Bronchial smooth muscle cell (primary cell): ENCODE results near the gene SLC25A23. TPM values are rescaled to one million over a fixed set of nuclear protein-coding genes. Genes with fewer than 3 reads are reported as not detected.

Source experiments
- total RNA-seq: library from RNA; depleted of rRNA; stranded (reverse); fragments of >200 nt; gene quantifications from 2 replicates; pipeline ENCODE4 v1.2.1, GENCODE V29; 2014

Gene SLC25A23
- total RNA-seq, result 14.2 and 22.9 TPM in 2 replicates

DNA sequence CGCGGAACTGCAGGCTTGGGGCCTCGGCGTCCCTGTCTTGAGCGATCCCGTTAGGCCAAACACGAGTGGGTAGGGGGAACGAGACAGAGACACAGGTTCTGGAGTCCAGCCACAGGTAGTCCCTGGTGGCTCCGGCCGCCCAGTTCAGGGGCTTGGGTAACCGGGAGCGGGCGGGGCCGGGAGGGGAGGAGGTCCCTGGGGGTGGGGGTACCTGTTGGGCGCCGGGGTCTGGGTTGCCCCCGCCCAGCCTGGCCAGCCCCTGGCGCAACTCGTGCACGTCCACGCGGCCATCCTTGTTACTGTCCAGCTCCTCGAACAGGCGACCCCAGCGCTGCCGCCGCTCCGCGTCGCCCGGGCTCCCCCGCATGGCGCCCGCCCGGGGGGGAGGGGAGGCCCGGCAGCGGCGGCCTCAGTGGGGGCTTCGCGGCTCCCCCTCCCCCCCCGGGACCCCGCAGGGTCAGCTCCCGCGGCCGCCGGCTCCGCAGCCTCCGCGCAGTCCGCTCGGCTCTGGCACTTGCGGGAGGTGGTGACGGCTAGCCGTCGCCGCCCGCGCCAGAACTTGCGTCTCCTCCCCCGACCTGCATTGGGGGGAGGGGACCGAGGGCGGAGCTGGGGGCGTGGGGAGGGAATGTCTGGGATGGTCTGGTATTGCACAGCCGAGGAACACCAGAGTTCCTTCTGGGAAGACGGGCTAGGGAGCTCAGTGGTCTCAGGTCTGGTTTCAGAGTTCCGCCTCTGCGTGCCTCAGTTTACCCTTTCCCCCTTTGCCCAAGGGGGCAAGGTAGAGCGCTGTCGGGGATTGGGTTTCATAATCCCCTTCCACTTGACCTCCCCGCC is at the start of gene SLC25A23:
Gene SLC25A23 (minus strand): TSS at position 531 of the 837 bp plus-strand sequence. CDS start 164 bp downstream, at position 367.

DNA sequence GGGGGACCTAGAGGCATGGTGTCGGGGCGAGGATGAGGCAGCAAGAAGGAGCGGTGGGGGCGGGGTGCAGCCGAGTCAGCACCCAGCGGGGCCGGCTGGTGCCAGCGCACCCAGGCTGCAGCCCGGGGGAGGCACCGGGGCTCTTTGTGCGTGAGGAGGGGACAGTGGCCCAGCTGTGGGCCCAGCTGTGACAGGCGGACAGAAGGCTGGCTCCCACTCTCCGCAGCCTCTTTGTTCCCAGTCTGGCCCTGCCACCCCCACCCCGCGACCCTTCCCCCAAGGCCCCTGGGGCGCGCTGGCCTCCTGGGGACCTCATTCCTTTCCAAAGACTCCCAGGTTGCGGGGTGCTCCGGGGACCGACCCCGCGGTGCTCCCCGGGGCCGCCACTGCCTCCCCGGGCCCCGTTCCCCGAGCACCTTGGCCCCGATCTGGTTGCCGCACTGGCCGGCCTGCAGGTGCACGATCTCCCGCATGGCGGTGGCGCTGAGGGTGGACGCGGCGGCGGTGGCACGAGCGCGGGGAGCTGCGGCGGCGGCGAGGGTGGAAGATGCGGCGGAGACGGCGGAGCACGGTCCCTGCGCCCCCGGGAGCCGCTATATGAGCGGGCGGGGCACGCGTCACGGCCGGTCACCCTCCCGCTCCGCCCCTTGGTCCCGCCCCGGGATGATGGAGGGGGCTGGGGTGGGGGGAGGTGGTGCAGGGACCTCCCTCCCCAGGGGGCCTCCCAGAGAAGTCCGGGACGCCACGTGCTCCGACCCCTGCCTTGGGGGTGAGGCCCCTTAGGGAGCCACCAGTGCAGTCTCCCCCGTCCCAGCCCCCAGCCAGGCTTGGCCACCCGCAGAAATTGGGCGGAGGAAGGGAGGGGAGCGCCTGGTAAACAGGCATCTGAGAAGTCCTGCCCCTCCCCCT is 42.4 kb upstream of the SLC25A23 start, which contains the start of gene TUBB4A:
Gene TUBB4A (minus strand): TSS at position 570 of the 909 bp plus-strand sequence. CDS start 97 bp downstream, at position 473.

DNA sequence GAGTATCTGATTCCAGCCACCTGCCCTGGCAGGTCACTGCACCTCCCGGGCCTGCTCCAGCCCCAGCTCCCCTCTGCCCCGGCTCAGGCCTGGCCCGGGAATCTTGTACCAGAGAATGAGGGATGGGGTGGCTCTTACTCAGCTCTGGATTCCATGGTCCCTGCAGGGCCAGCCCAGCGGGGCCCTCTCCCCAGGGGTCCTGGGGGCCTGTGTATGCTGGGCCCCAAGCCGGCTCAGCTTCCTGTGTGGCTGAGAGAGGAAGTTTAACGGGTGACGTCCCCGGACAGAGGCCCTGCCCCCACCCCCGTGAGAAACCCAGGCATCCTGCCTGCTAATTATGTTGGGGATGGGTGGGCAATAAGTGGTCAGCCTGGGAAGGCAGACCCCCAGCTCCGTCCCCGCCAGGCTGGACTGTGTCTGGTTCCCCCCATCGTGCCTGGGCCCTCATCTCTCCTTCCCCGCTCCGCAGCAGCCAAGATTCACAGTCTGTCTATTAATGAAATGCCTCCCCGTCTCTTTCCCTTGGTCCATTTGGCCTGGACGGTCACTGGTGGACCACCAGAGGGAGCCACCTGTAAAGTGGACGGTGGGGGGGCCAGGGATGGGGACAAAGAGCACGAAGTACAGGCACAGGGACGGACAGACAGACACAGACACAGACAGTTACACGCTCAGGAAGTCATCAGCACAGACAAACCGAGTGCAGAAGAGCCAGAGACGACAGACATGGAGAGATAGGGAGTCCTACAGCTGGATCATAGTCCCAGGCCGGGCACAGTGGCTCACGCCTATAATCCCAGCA is 22.1 kb upstream of the SLC25A23 start, which contains the start of gene DENND1C:
Gene DENND1C (minus strand): TSS at position 247 of the 802 bp plus-strand sequence. CDS start 92 bp downstream, at position 155.

DNA sequence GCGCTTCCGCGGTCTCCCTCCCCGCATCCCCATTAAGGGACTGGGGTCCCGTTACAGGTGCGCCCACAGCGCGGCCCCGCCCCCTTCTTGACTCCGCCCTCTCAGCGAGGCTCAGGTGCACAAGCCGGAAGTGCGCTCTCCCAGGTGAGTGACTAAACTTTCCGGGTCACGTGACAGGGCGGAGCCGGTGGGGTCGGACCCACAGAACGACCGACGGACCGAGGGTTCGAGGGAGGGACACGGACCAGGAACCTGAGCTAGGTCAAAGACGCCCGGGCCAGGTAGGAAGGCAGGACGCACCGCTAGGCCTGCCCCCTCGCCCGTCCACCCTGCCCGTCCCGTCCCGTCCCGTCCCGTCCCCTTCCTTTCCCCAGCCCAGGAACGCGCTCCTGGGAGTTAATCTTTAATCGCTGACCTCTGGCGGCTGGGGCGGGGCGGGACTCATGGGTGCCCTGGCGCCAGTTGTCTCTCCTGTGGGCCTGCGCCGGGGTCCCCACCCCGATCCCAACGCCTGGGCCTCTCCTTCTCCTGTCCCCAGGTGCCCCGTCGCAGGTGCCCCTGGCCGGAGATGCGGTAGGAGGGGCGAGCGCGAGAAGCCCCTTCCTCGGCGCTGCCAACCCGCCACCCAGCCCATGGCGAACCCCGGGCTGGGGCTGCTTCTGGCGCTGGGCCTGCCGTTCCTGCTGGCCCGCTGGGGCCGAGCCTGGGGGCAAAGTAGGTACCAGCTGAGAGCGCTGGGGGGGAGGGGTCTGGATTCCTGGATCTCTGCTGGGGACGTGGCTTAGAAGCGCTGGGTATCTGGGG is 4.7 kb upstream of the SLC25A23 start, which contains the start of gene CRB3:
Gene CRB3 (plus strand): TSS at position 202 of the 804 bp plus-strand sequence. CDS start 431 bp downstream, at position 633.

DNA sequence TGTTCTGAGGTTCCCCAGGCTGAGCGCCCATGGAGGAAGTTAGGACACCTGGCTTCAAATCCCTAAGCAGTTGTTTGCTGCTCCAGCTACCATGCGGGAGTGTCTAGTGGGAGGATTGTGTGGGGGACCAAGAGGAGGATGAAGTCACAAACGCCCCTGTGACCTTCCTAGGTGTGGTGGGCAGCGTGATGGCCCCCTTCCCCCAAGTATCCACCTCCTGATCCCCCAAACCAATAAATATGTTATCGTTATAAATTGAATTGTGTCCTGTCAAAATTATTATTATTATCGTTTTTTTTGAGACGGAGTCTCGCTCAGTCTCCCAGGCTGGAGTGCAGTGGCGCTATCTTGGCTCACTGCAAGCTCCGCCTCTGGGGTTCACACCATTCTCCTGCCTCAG is 25.9 kb downstream of the SLC25A23 start, which contains the start of gene SLC25A41:
Gene SLC25A41 (minus strand): TSS at position 101 of the 400 bp plus-strand sequence. CDS start 70 bp downstream, at position 31.

DNA sequence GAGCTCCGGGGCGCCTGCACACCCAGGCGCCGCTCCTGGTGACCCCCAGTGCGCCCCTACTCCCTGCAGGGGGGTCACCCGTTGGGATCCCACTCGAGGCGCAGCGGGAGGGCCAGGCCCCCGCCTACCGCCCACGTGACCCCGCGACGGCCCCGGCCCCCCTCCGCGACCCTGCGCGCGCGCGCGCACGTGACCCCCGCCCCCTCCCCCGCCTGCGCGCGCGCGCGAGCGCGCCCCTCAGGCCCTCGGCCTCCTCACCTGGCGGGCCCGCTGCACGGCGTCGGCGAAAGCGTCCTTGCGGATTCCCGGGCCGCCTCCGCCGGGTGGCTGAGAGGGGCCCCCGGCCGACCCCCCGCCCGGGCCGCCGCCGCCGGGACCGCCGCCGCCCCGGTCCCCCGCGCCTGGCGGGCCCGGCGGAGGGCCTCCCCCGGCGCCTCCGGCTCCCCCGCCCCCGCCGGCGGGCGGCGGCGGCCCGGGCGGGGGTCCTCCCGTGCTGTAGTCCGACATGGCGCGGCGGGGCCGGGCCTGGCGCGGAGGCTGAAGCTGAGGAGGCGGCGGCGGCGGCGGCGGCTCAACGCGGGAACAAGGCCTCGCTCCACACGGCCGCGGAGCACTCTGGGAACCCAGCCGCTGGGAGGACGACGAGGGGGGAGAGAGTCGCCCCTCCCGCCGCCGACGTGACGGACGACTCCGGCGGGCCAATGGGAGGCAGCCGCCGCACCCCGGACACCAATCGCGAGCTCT is 35.2 kb downstream of the SLC25A23 start, which contains the start of gene KHSRP:
Gene KHSRP (minus strand): TSS at position 617 of the 744 bp plus-strand sequence. CDS start 110 bp downstream, at position 507.

DNA sequence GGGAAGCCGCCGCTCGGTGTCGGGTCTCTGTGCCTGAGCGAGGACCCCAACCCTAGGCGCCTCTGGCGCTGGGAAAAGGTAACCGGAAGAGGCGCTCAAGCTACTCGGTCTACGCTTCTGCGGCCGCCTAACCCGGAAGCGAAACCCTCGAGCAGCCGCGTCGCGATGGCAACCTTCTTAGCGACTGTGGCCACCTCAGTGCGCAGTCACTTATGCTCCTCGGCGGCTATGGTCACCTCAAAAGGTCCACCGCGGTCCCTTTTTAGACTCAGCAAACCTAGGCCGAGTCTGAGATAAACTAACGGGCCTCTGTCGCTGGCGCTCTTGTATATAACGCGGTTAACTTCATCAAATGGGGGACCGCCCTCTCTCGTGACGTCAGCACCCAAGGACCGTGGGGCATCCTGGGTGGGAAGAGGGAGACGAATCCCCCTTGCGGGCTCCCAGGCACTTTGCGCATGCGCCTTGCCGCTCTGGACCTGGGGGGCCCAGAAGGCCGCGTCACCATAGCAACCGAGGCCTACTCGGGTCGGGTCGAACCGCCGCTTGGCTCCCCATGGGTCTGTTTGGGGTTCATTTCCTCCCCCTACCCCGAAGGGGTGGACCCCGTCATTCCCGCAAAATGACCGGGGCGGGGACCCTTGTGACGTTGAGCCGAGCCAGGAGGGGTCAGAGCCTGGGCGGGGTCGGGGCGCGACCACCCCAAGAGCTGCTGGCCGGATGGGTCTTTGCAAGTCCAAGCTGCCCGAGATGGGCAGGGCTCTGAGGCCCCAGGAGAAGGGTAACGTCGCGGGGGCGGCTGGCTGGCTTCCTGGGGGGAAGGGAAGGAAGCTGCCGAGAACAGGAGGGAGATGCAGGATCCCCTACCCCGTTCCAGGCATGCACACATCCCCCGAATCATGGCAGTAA is 66.3 kb downstream of the SLC25A23 start, which contains the start of gene GTF2F1:
Gene GTF2F1 (minus strand): TSS at position 91 of the 909 bp plus-strand sequence. CDS start 169 bp downstream, outside the sequence.

Other genes with a start within 250 kb of the SLC25A23 start
- 3.2 and 3.5 TPM in 2 replicates for gene MLLT1, start 179.8 kb downstream of the SLC25A23 start, total RNA-seq
- gene ACER1, start 126.2 kb downstream of the SLC25A23 start, total RNA-seq, result 0.09 TPM in 1 of 2 replicates, not detected in the other
- gene CLPP, start 98.3 kb downstream of the SLC25A23 start, total RNA-seq, result 35.6 and 43.3 TPM in 2 replicates
- gene ALKBH7, start 87.0 kb downstream of the SLC25A23 start, total RNA-seq, result 18.4 and 22.4 TPM in 2 replicates
- gene PSPN, start 83.9 kb downstream of the SLC25A23 start, total RNA-seq, result 0.60 and 0.63 TPM in 2 replicates
- gene GTF2F1, start 66.6 kb downstream of the SLC25A23 start, total RNA-seq, result 69.8 and 91.2 TPM in 2 replicates
- 71.3 and 81.3 TPM in 2 replicates for gene KHSRP, start 35.0 kb downstream of the SLC25A23 start, total RNA-seq
- 0.17 TPM in 1 of 2 replicates, not detected in the other for gene SLC25A41, start 26.0 kb downstream of the SLC25A23 start, total RNA-seq
- 0.09 and 0.16 TPM in 2 replicates for gene CRB3, start 4.5 kb upstream of the SLC25A23 start, total RNA-seq
- gene DENND1C, start 22.0 kb upstream of the SLC25A23 start, total RNA-seq, result not detected in 2 replicates
- gene TUBB4A, start 42.5 kb upstream of the SLC25A23 start, total RNA-seq, result not detected in 2 replicates
- gene TNFSF9, start 71.2 kb upstream of the SLC25A23 start, total RNA-seq, result 0.09 and 0.63 TPM in 2 replicates
- gene CD70, start 131.4 kb upstream of the SLC25A23 start, total RNA-seq, result 0.09 and 0.32 TPM in 2 replicates
- gene TNFSF14, start 210.4 kb upstream of the SLC25A23 start, total RNA-seq, result under 0.01 TPM in 1 of 2 replicates, not detected in the other